Measurements from ENCODE around the gene PNPLA6. TPM values are rescaled to one million over a fixed set of nuclear protein-coding genes. Genes with fewer than 3 reads are reported as not detected.

PNPLA6 gene
- total and polyA plus RNA-seq, 2 of the 13 experiments (the other 11 are each of a cell fraction or from before 2014, with no cell fraction given), result 24.9 to 28.2 TPM

- TF ChIP-seq TFDP1 (CRISPR knock-in tag; IDR thresholded peaks at IDR 0.05; ENCODE audit: borderline replicate concordance) (peak; percentile 97), ZNF329 (CRISPR knock-in tag; IDR thresholded peaks at IDR 0.05; ENCODE audit: low read depth) (peak; percentile 55; the same call in 1 of the 2 replicates), THAP9 (CRISPR knock-in tag; IDR thresholded peaks at IDR 0.05; ENCODE audit: borderline replicate concordance) (peak; percentile 23; the same call in 1 of the 2 replicates), ZNF350 (CRISPR knock-in tag; IDR thresholded peaks at IDR 0.05; ENCODE audit: borderline replicate concordance, low read depth) (peak; percentile 86), AKAP8 (CRISPR knock-in tag; IDR thresholded peaks at IDR 0.05) (no peak), ZFP82 (CRISPR knock-in tag; IDR thresholded peaks at IDR 0.05; ENCODE audit: borderline replicate concordance) (no peak; the same call in 1 of the 2 replicates), ZNF30 (CRISPR knock-in tag; IDR thresholded peaks at IDR 0.05) (no peak), CBX1 (IDR thresholded peaks at IDR 0.05; ENCODE audit: low read depth) (peak; percentile 98), ELF1 (CRISPR knock-in tag; IDR thresholded peaks at IDR 0.05) (peak; percentile 85), ZFP90 (CRISPR knock-in tag; IDR thresholded peaks at IDR 0.05; ENCODE audit: borderline replicate concordance) (no peak; the same call in none of the 2 replicates), TFDP2 (CRISPR knock-in tag; IDR thresholded peaks at IDR 0.05) (peak; percentile 97), RBAK (CRISPR knock-in tag; IDR thresholded peaks at IDR 0.05) (peak; percentile 29; the same call in 1 of the 2 replicates), THYN1 (CRISPR knock-in tag; IDR thresholded peaks at IDR 0.05; ENCODE audit: borderline replicate concordance, low read depth) (no peak), NCOA5 (CRISPR knock-in tag; IDR thresholded peaks at IDR 0.05) (no peak), NR1H2 (CRISPR knock-in tag; IDR thresholded peaks at IDR 0.05; ENCODE audit: borderline replicate concordance, low read depth) (no peak), ZNF20 (CRISPR knock-in tag; IDR thresholded peaks at IDR 0.05) (no peak), ZNF687 (CRISPR knock-in tag; IDR thresholded peaks at IDR 0.05) (peak; percentile 84)
These were observed 13.2 kb upstream of the PNPLA6 start, which contains the start of gene MCOLN1 (continued) for GRCh38 chr19:7522072-7522922.

Data from HepG2 (cell line).